Astrocyte of the spinal cord (primary cell): ENCODE measurements around the gene CRELD2.

Source experiments
- DNase-seq: peaks from one replicate; pipeline ENCODE4 v3.0.0; 2011; ENCODE audit warnings: low read depth, low spot score
- H3K4me3 ChIP-seq: 2 replicates; pipeline ENCODE4 v1.5.1; 2011; ENCODE audit warnings: low read depth, mild to moderate bottlenecking, low read length, moderate library complexity
- in situ Hi-C: cut with HindIII; loops from 2 replicates; pipeline ENCODE4 v1.10.0; 2017; ENCODE audit warnings: low sequenced_read_pairs
- TF ChIP-seq, protein P1 (sequence below): IDR thresholded peaks from 2 replicates; pipeline ENCODE4 v1.5.1; 2012; ENCODE audit warnings: low read depth, mild to moderate bottlenecking, low read length, inconsistent platforms

CRELD2 gene

DNA sequence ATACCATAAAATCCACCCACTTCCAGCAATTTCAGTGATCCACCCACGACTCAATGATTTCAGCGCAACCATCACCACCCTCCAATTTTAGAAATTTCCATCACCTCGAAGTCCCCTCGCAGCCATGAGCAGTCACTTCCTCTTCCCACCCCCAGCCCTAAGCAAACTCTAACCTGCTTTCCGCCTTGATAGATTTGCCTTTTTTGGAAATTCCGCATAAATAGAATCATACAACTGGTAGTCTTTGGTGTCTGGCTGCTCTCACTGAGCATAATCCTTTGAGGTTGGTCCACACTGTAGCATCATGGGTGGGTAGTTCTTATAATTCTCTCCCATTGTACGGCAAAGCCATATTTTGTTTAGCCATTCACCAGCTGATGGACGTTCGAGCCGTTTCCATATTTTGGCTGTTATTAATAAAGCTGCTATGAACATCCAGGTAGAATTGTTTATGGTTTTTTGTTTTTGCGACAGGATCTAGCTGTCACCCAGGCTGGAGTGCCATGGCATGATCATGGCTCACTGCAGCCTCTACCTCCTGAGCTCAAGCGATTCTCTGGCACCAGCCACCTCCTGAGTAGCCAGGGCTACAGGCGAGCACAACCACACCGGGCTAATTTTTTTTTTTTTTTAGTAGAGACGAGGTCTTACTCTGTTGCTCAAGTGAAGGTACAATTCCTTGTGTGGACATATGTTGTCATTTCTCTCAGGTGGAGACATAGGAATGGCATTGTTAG, 58.2 kb downstream of the CRELD2 start:
- DNase-seq = no peak
- TF ChIP-seq, protein P1, sequence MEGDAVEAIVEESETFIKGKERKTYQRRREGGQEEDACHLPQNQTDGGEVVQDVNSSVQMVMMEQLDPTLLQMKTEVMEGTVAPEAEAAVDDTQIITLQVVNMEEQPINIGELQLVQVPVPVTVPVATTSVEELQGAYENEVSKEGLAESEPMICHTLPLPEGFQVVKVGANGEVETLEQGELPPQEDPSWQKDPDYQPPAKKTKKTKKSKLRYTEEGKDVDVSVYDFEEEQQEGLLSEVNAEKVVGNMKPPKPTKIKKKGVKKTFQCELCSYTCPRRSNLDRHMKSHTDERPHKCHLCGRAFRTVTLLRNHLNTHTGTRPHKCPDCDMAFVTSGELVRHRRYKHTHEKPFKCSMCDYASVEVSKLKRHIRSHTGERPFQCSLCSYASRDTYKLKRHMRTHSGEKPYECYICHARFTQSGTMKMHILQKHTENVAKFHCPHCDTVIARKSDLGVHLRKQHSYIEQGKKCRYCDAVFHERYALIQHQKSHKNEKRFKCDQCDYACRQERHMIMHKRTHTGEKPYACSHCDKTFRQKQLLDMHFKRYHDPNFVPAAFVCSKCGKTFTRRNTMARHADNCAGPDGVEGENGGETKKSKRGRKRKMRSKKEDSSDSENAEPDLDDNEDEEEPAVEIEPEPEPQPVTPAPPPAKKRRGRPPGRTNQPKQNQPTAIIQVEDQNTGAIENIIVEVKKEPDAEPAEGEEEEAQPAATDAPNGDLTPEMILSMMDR = no peak
- in situ Hi-C loops = no loop called here
- no peak overlapping the region for H3K4me3 ChIP-seq
